ENCODE measurements around the gene SHANK2. TPM values are rescaled to one million over a fixed set of nuclear protein-coding genes. Genes with fewer than 3 reads are reported as not detected.
A peak's percentile ranks its signal among the peaks of the same experiment; 100 is the strongest.

Gene SHANK2
- polyA plus RNA-seq, 1 donor from 2014 or later = 13.6 TPM

GRCh38 chr11:71207563-71207962 is 44.8 kb downstream of the SHANK2 start:
- no peak for TF ChIP-seq CTCF (IDR thresholded peaks at IDR 0.05; ENCODE audit: poor library complexity, severe bottlenecking)
- no peak for TF ChIP-seq REST (IDR thresholded peaks at IDR 0.05; ENCODE audit: borderline replicate concordance)
- TF ChIP-seq RAD21 (conservative IDR thresholded peaks at IDR 0.05) = no peak
- no peak for TF ChIP-seq POLR2AphosphoS5 (IDR thresholded peaks at IDR 0.05)
- TF ChIP-seq TAF1 (IDR thresholded peaks at IDR 0.05; ENCODE audit: low read depth) = no peak
- TF ChIP-seq EZH2 (IDR thresholded peaks at IDR 0.05; ENCODE audit: borderline replicate concordance, insufficient read depth, low read length, poor library complexity, severe bottlenecking) = no peak
- no peak for TF ChIP-seq MXI1 (conservative IDR thresholded peaks at IDR 0.05; ENCODE audit: poor library complexity, severe bottlenecking)
- TF ChIP-seq SMC3 (conservative IDR thresholded peaks at IDR 0.05; ENCODE audit: poor library complexity) = no peak
- no peak for TF ChIP-seq EP300 (conservative IDR thresholded peaks at IDR 0.05; ENCODE audit: poor library complexity, severe bottlenecking)
- no peaks in the 10 kb centered on the region for H3K79me2 ChIP-seq (replicated peaks; ENCODE audit: insufficient read depth, low read length)
- H3K9me2 ChIP-seq (ENCODE audit: insufficient read depth, low read length) = no peaks in the 10 kb centered on the region
- no peaks in the 10 kb centered on the region for H3K9me3 ChIP-seq (ENCODE audit: low read length)
- no peaks in the 10 kb centered on the region for H3K27me3 ChIP-seq (ENCODE audit: insufficient read depth, low read depth, low read length)
- H3K9ac ChIP-seq (ENCODE audit: low read length) = no peak overlapping the region
- no peak overlapping the region for H3K4me2 ChIP-seq (ENCODE audit: low read length)
- H3K36me3 ChIP-seq (ENCODE audit: insufficient read depth, low read length) = no peaks in the 10 kb centered on the region
- no peak overlapping the region for H2AFZ ChIP-seq (ENCODE audit: low read depth, low read length)
- H3K4me3 ChIP-seq (ENCODE audit: low read length) = no peak overlapping the region
- H3F3A ChIP-seq (ENCODE audit: insufficient read depth, low read length, poor library complexity, severe bottlenecking) = no peaks in the 10 kb centered on the region
- no peaks in the 10 kb centered on the region for H4K20me1 ChIP-seq (ENCODE audit: insufficient read depth)
- H3K27ac ChIP-seq (ENCODE audit: low read length) = no peak overlapping the region

- Histone ChIP-seq H3K27ac (ENCODE audit: low read length) (peak overlapping the region; percentile 45), H4K20me1 (ENCODE audit: insufficient read depth) (no peaks in the 10 kb centered on the region), H3K9me3 (ENCODE audit: low read length) (no peaks in the 10 kb centered on the region), H2AFZ (ENCODE audit: low read depth, low read length) (no peak overlapping the region), H3K4me3 (ENCODE audit: low read length) (peak overlapping the region; percentile 18), H3K9ac (ENCODE audit: low read length) (no peak overlapping the region), H3K9me2 (ENCODE audit: insufficient read depth, low read length) (no peaks in the 10 kb centered on the region), H3K4me2 (ENCODE audit: low read length) (no peak overlapping the region), H3K36me3 (ENCODE audit: insufficient read depth, low read length) (no peaks in the 10 kb centered on the region), H3K79me2 (replicated peaks; ENCODE audit: insufficient read depth, low read length) (no peaks in the 10 kb centered on the region), H3F3A (ENCODE audit: insufficient read depth, low read length, poor library complexity, severe bottlenecking) (no peaks in the 10 kb centered on the region), H3K27me3 (ENCODE audit: insufficient read depth, low read depth, low read length) (no peaks in the 10 kb centered on the region)
- no peak for TF ChIP-seq SMC3 (conservative IDR thresholded peaks at IDR 0.05; ENCODE audit: poor library complexity)
- peak; percentile 94 for TF ChIP-seq REST (IDR thresholded peaks at IDR 0.05; ENCODE audit: borderline replicate concordance)
- TF ChIP-seq POLR2AphosphoS5 (IDR thresholded peaks at IDR 0.05) = peak; percentile 35
- TF ChIP-seq MXI1 (conservative IDR thresholded peaks at IDR 0.05; ENCODE audit: poor library complexity, severe bottlenecking) = no peak
- no peak for TF ChIP-seq RAD21 (conservative IDR thresholded peaks at IDR 0.05)
- TF ChIP-seq EP300 (conservative IDR thresholded peaks at IDR 0.05; ENCODE audit: poor library complexity, severe bottlenecking) = peak; percentile 53
- no peak for TF ChIP-seq CTCF (IDR thresholded peaks at IDR 0.05; ENCODE audit: poor library complexity, severe bottlenecking)
- TF ChIP-seq EZH2 (IDR thresholded peaks at IDR 0.05; ENCODE audit: borderline replicate concordance, insufficient read depth, low read length, poor library complexity, severe bottlenecking) = no peak
Observed at GRCh38 chr11:71206186-71206585, 46.2 kb downstream of the SHANK2 start.
